Muscle layer of duodenum (tissue), 2 donors: Measurements from ENCODE around the gene TESK2.
A peak's percentile ranks its signal among the peaks of the same experiment; 100 is the strongest.
"Not testable (repeated sequence)": the region's sequence is repeated elsewhere in the genome, so short reads cannot be mapped to it uniquely, and the experiment has no call there.

Experiments
- H3K27ac ChIP-seq: one replicate; pipeline ENCODE4 v1.7.0; 2013; ENCODE audit warnings: mild to moderate bottlenecking, low read length
- H3K27me3 ChIP-seq: one replicate; pipeline ENCODE4 v1.7.0; 2013; ENCODE audit warnings: low read depth, mild to moderate bottlenecking, control low read depth, low read length
- H3K36me3 ChIP-seq, 2 donors: one replicate each; pipeline ENCODE4 v1.7.0; 2013; ENCODE audit warnings: low read length in 2 of 2, control low read depth in 1 of 2, mild to moderate bottlenecking in 1 of 2; ENCODE audit not compliant: insufficient read depth in 2 of 2, control insufficient read depth in 1 of 2
- H3K4me1 ChIP-seq, 2 donors: one replicate each; pipeline ENCODE4 v1.7.0; 2013; ENCODE audit warnings: low read length in 2 of 2, mild to moderate bottlenecking in 2 of 2, control low read depth in 1 of 2, moderate library complexity in 1 of 2; ENCODE audit not compliant: insufficient read depth in 2 of 2, control insufficient read depth in 1 of 2
- H3K4me3 ChIP-seq, 2 donors: one replicate each; pipeline ENCODE4 v1.7.0; 2013; ENCODE audit warnings: low read length in 2 of 2, low read depth in 1 of 2, mild to moderate bottlenecking in 1 of 2
- H3K9me3 ChIP-seq, 2 donors: one replicate each; pipeline ENCODE4 v1.7.0; 2013; ENCODE audit warnings: low read length in 2 of 2, control low read depth in 1 of 2, mild to moderate bottlenecking in 1 of 2; ENCODE audit not compliant: control insufficient read depth in 1 of 2
- donor health status: healthy.

The TESK2 gene

GRCh38 chr1:45519774-45520173 lies 28.8 kb upstream of the TESK2 start:
- H3K4me1 ChIP-seq: peaks cover 6 to 36% of the 10 kb centered on the region in 2 donors
- H3K27ac ChIP-seq: not testable (repeated sequence)

GRCh38 chr1:45518910-45519309 lies 27.9 kb upstream of the TESK2 start:
- no peak overlapping the region for H3K27ac ChIP-seq
- peaks cover 24 to 32% of the 10 kb centered on the region in 2 donors for H3K36me3 ChIP-seq
- H3K27me3 ChIP-seq: no peaks in the 10 kb centered on the region
- H3K4me3 ChIP-seq: peak overlapping the region; percentile 12 to 28
- H3K4me1 ChIP-seq: peaks cover 6 to 36% of the 10 kb centered on the region in 2 donors
- no peaks in the 10 kb centered on the region for H3K9me3 ChIP-seq

More at GRCh38 chr1:45519774-45520173, 28.8 kb upstream of the TESK2 start:
- Histone ChIP-seq H3K36me3 (peaks cover 16 to 24% of the 10 kb centered on the region in 2 donors), H3K4me3 (peak overlapping the region in 1 of 2 donors; percentile 88)
- not testable (repeated sequence) for H3K27me3 ChIP-seq, H3K9me3 ChIP-seq

DNA sequence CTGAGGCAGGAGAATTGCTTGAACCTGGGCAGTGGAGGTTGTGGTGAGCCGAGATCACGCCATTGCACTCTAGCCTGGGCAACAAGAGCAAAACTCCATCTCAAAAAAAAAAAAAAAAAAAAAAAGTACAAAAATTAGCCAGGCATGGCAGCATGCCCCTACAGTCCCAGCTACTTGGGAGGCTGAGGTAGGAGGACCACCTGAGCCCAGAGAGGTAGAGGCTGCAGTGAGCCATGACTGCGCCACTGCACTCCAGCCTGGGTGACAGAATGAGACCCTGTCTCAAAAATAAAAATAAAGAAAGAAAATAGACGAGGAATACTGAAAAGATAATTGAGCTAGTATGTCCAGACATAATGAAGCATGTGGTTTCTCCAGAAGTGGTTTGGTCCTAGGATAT lies 27.4 kb upstream of the TESK2 start:
- not testable (repeated sequence) for H3K9me3 ChIP-seq, H3K27me3 ChIP-seq, H3K4me3 ChIP-seq, H3K27ac ChIP-seq
- H3K4me1 ChIP-seq: peaks cover 6 to 36% of the 10 kb centered on the region in 2 donors
- H3K36me3 ChIP-seq: peaks cover 25 to 38% of the 10 kb centered on the region in 2 donors

- Histone ChIP-seq H3K36me3 (peaks cover 39 to 50% of the 10 kb centered on the region in 2 donors), H3K27ac (no peak overlapping the region), H3K4me3 (no peak overlapping the region), H3K9me3 (no peaks in the 10 kb centered on the region), H3K4me1 (peaks cover 6 to 36% of the 10 kb centered on the region in 2 donors), H3K27me3 (no peaks in the 10 kb centered on the region)
These were observed 25.5 kb upstream of the TESK2 start for GRCh38 chr1:45516465-45516864.

DNA sequence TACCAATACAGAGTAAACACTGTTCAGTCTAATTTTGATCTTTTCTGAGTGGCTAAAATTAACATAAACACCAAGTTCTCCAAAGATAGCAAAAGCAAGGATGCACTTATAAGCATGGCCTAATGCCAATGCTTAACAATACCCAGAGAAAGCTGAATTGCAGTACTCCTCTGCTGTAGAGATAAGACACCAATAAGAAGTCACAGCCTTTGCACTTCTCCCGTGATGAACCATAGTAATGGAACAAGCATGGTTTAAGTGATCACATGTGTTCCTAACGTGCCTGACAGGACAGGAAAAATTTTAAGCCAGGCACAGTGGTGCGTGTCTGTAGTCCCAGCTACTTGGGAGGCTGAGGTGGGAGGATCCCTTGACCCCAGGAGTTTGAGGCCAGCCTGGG lies 25.1 kb upstream of the TESK2 start:
- H3K9me3 ChIP-seq: no peaks in the 10 kb centered on the region
- no peak overlapping the region for H3K27ac ChIP-seq
- peaks cover 6 to 36% of the 10 kb centered on the region in 2 donors for H3K4me1 ChIP-seq
- peaks cover 43 to 54% of the 10 kb centered on the region in 2 donors for H3K36me3 ChIP-seq
- no peak overlapping the region for H3K4me3 ChIP-seq
- H3K27me3 ChIP-seq: no peaks in the 10 kb centered on the region

DNA sequence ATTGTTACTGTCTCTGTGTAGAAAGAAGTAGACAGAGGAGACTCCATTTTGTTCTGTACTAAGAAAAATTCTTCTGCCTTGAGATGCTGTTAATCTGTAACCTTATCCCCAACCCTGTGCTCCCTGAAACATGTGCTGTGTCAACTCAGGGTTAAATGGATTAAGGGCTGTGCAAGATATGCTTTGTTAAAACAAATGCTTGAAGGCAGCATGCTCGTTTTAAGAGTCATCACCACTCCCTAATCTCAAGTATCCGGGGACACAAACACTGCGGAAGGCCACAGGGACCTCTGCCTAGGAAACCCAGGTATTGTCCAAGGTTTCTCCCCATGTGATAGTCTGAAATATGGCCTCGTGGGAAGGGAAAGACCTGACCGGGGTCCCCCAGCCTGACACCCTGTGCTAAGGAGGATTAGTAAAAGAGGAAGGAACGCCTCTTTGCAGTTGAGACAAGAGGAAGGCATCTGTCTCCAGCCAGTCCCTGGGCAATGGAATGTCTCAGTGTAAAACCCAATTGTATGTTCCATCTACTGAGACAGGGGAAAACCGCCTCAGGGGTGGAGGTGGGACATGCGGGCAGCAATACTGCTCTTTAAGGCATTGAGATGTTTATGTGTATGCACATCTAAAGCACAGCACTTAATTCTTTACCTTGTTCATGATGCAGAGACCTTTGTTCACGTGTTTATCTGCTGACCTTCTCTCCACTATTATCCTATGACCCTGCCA lies 22.7 kb upstream of the TESK2 start:
- H3K27ac ChIP-seq, H3K27me3 ChIP-seq, H3K4me3 ChIP-seq, H3K9me3 ChIP-seq: not testable (repeated sequence)
- Histone ChIP-seq H3K4me1 (peaks cover 0 to 22% of the 10 kb centered on the region in 2 donors), H3K36me3 (peaks cover 59 to 69% of the 10 kb centered on the region in 2 donors)

GRCh38 chr1:45512641-45513054 lies 21.7 kb upstream of the TESK2 start:
- H3K36me3 ChIP-seq: peaks cover 63 to 72% of the 10 kb centered on the region in 2 donors
- H3K27ac ChIP-seq: no peak overlapping the region
- H3K27me3 ChIP-seq: no peaks in the 10 kb centered on the region
- H3K4me3 ChIP-seq: no peak overlapping the region
- no peaks in the 10 kb centered on the region for H3K9me3 ChIP-seq
- H3K4me1 ChIP-seq: peaks cover 0 to 25% of the 10 kb centered on the region in 2 donors

DNA sequence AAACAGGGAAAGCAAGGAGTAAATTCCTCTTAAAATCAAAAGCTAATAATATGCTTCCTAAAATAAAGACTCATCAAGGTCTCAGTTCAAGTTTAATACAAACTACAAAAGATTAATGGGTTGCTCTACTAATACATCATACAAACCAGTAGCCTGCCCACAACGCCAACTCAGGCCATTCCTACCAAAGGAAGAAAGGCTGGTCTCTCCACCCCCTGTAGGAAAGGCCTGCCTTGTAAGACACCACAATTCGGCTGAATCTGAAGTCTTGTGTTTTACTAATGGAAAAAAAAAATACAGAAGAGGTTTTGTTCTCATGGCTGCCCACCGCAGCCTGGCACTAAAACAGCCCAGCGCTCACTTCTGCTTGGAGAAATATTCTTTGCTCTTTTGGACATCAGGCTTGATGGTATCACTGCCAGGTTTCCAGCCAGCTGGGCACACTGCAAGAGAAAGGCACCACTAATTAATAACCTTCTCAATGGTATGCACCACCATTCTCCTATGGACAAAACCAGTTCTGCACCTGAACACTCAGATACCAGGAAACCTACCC lies 20.1 kb upstream of the TESK2 start:
- peaks cover 53 to 59% of the 10 kb centered on the region in 2 donors for H3K36me3 ChIP-seq
- H3K4me1 ChIP-seq: peaks cover 0 to 15% of the 10 kb centered on the region in 2 donors
- no peak overlapping the region for H3K4me3 ChIP-seq
- no peaks in the 10 kb centered on the region for H3K9me3 ChIP-seq
- H3K27me3 ChIP-seq: no peaks in the 10 kb centered on the region
- H3K27ac ChIP-seq: no peak overlapping the region

DNA sequence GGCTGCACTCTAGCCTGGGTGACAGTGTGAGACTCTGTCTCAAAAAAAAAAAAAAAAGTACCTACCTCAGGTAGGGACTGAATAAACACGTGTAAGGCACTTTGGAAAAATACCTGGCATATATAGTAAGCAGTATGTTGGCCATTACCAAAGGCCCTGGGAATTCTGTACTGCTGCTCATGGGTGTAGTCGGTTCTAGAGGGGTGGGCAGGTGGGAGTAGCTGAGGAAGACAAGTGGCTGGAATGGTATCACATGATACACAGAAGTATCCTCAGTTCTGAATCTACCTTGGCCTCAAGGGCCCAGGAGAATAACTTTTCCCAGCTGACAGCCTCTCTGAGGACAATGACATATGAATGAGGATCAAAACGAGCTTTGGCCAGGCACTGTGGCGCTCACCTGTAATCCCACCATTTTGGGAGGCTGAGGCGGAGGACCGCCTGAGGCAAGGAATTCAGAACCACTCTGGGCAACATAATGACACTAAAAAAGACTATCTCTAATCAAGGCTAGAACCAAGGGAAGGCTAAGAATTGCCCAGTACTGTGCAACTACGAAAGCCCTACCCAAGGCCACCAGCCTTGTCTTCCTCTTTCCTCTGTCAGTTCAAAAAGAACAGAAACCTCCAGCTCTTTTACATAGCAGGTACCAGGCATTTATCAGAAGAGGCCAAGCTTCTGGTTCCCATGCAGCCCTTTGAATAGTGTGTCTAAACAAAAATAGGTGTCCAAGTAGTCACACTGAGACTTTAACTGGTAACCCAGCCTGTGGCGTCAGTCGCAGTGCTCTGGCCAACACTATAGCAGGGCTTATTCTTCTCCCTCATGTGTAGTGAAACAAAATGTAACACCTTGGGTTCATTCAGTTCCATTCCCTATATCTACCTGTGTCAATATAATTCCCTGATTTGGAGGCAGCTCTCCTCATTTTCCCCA lies 19.3 kb upstream of the TESK2 start:
- peaks cover 53 to 58% of the 10 kb centered on the region in 2 donors for H3K36me3 ChIP-seq
- no peak overlapping the region for H3K27ac ChIP-seq
- H3K9me3 ChIP-seq: no peaks in the 10 kb centered on the region
- no peaks in the 10 kb centered on the region for H3K27me3 ChIP-seq
- H3K4me3 ChIP-seq: no peak overlapping the region
- H3K4me1 ChIP-seq: peaks cover 0 to 8% of the 10 kb centered on the region in 2 donors

GRCh38 chr1:45508295-45509151 lies 17.6 kb upstream of the TESK2 start:
- Histone ChIP-seq H3K36me3 (peaks cover 40 to 43% of the 10 kb centered on the region in 2 donors), H3K4me1 (peaks cover 0 to 8% of the 10 kb centered on the region in 2 donors), H3K27ac (no peak overlapping the region), H3K27me3 (no peaks in the 10 kb centered on the region), H3K9me3 (no peaks in the 10 kb centered on the region), H3K4me3 (no peak overlapping the region)
